Measurements from ENCODE around the gene SEMA3F. TPM values are rescaled to one million over a fixed set of nuclear protein-coding genes. Genes with fewer than 3 reads are reported as not detected.

Gene SEMA3F
- total and polyA plus RNA-seq, 4 donors, result 27.8 to 54.3 (median 47.4) TPM

DNA sequence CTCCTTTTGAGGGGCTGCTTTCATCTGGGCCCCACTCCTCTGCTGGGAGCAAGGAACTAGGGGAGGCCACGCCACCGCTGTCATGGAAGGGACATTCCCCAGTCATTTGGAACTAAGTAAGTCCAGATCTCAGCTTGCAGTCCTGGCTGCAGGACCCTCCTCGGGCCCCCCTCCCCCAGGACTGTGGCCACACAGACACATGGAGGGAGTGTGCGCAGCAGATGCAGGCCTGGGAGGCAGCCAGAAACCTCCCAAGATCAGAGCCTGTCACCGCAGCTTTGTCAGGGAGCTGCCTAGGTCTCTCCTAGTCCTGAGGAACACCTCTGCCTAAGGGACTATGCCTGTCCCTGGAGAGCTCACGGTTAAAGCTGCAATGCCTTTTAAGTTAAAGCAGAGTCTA lies 7.3 kb upstream of the SEMA3F start:
- Histone ChIP-seq H3K4me1 (ENCODE audit: control insufficient read depth in 5 of 5, insufficient read depth in 5 of 5, low read length in 5 of 5) (peaks cover 0 to 38% (median 13%) of the 10 kb centered on the region in 5 donors), H3K27ac (ENCODE audit: low read depth in 1 of 2, low read length in 1 of 2) (no peak overlapping the region), H3K9me3 (ENCODE audit: control insufficient read depth in 4 of 4, insufficient read depth in 3 of 4, low read length in 3 of 4) (no peaks in the 10 kb centered on the region), H3K36me3 (ENCODE audit: control insufficient read depth in 4 of 4, insufficient read depth in 4 of 4, low read length in 4 of 4) (no peaks in the 10 kb centered on the region), H3K27me3 (ENCODE audit: control insufficient read depth in 3 of 3, insufficient read depth in 3 of 3, low read length in 2 of 3) (no peaks in the 10 kb centered on the region), H3K9ac (ENCODE audit: insufficient read depth in 1 of 2, low read length in 2 of 2) (no peak overlapping the region), H3K4me3 (no peak overlapping the region)
- TF ChIP-seq, protein P1, sequence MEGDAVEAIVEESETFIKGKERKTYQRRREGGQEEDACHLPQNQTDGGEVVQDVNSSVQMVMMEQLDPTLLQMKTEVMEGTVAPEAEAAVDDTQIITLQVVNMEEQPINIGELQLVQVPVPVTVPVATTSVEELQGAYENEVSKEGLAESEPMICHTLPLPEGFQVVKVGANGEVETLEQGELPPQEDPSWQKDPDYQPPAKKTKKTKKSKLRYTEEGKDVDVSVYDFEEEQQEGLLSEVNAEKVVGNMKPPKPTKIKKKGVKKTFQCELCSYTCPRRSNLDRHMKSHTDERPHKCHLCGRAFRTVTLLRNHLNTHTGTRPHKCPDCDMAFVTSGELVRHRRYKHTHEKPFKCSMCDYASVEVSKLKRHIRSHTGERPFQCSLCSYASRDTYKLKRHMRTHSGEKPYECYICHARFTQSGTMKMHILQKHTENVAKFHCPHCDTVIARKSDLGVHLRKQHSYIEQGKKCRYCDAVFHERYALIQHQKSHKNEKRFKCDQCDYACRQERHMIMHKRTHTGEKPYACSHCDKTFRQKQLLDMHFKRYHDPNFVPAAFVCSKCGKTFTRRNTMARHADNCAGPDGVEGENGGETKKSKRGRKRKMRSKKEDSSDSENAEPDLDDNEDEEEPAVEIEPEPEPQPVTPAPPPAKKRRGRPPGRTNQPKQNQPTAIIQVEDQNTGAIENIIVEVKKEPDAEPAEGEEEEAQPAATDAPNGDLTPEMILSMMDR (IDR thresholded peaks at IDR 0.05; ENCODE audit: control extremely low read depth, extremely low read depth), result no peak
- ATAC-seq (ENCODE audit: insufficient read depth, low FRiP score) (no peak), DNase-seq (peak; percentile 74 to 85 (median 79))
- 73 to 77% methylated on average over 6 of the region's 6 CpGs for WGBS, 2 donors

DNA sequence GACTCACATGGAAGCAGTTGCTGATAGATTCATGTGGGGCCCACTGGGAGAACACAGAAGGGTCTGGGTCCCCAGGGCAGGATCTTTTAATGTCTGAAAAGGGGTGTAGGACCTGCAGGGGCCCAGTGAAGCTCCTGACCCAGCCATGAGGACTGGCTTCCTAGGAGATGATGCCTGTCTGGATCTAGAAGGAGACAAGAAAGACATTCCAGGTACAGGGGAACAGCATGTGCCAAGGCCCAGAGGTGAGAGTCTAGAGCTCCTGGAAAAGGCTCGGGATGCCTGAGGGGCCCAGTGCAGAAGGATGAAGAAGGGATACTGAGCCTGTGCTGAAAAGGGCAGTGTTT lies 4.7 kb upstream of the SEMA3F start:
- peaks cover 0 to 47% (median 13%) of the 10 kb centered on the region in 5 donors for H3K4me1 ChIP-seq (ENCODE audit: control insufficient read depth in 5 of 5, insufficient read depth in 5 of 5, low read length in 5 of 5)
- no peaks in the 10 kb centered on the region for H3K27me3 ChIP-seq (ENCODE audit: control insufficient read depth in 3 of 3, insufficient read depth in 3 of 3, low read length in 2 of 3)
- ATAC-seq (ENCODE audit: insufficient read depth, low FRiP score), result no peak
- H3K36me3 ChIP-seq (ENCODE audit: control insufficient read depth in 4 of 4, insufficient read depth in 4 of 4, low read length in 4 of 4), result no peaks in the 10 kb centered on the region
- 91 to 93% methylated on average over 1 of the region's 1 CpG for WGBS, 2 donors
- no peak for DNase-seq
- TF ChIP-seq, protein P1 (IDR thresholded peaks at IDR 0.05; ENCODE audit: control extremely low read depth, extremely low read depth), result no peak
- H3K27ac ChIP-seq (ENCODE audit: low read depth in 1 of 2, low read length in 1 of 2), result no peak overlapping the region
- H3K4me3 ChIP-seq, result no peak overlapping the region
- no peak overlapping the region for H3K9ac ChIP-seq (ENCODE audit: insufficient read depth in 1 of 2, low read length in 2 of 2)
- H3K9me3 ChIP-seq (ENCODE audit: control insufficient read depth in 4 of 4, insufficient read depth in 3 of 4, low read length in 3 of 4), result no peaks in the 10 kb centered on the region

DNA sequence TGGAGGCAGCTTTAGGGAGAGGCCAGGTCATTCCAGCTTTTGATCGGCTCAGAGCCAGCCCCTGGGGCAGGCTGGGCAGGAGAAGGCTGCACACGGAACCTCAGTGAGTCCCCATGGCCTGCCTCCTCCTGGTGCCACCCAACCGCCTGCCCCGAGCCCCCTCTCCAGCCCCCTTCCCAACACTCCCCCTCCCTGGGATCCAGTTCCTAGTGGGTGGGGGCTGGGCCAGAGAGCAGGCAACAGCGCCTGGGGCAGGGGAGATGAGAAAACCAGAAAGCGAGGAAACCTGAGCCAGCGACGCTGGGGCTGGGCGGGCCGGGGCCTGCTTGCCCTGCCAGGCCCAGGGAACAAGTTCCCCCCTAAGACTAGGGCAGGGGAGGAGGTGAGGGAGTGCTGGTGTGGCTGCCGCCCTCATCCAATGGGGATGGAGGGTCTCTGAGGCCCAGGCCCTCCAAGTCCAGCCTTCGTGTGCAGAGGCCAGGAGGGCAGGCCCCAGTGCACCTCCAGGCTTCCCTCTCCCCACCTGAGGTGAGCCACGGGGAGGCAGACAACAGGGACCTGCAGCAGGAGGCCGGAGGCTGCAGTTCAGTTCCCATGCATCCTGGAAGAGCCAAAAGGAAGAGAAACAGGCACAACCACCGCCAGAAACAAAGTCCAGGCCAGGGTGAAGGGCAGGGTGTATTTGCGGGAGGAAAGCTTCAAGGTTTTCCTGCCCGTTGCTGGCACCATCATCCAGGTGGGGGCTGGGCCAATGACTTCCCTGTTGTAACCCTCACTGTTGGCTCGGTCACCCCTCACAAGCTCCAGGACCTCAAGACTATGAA lies 4.0 kb upstream of the SEMA3F start:
- ATAC-seq (ENCODE audit: insufficient read depth, low FRiP score) (no peak), DNase-seq (peak; percentile 60 to 76 (median 69))
- no peaks in the 10 kb centered on the region for H3K9me3 ChIP-seq (ENCODE audit: control insufficient read depth in 4 of 4, insufficient read depth in 3 of 4, low read length in 3 of 4)
- TF ChIP-seq, protein P1 (IDR thresholded peaks at IDR 0.05; ENCODE audit: control extremely low read depth, extremely low read depth), result no peak
- H3K4me3 ChIP-seq, result no peak overlapping the region
- no peaks in the 10 kb centered on the region for H3K36me3 ChIP-seq (ENCODE audit: control insufficient read depth in 4 of 4, insufficient read depth in 4 of 4, low read length in 4 of 4)
- no peak overlapping the region for H3K9ac ChIP-seq (ENCODE audit: insufficient read depth in 1 of 2, low read length in 2 of 2)
- H3K27me3 ChIP-seq (ENCODE audit: control insufficient read depth in 3 of 3, insufficient read depth in 3 of 3, low read length in 2 of 3), result no peaks in the 10 kb centered on the region
- peaks cover 0 to 51% (median 13%) of the 10 kb centered on the region in 5 donors for H3K4me1 ChIP-seq (ENCODE audit: control insufficient read depth in 5 of 5, insufficient read depth in 5 of 5, low read length in 5 of 5)
- 81 to 83% methylated on average over 18 of the region's 18 CpGs for WGBS, 2 donors
- no peak overlapping the region for H3K27ac ChIP-seq (ENCODE audit: low read depth in 1 of 2, low read length in 1 of 2)
